NB4 (cell line): ENCODE measurements around the gene DHCR7.

ENCODE experiments used
- POLR2A ChIP-seq: IDR thresholded peaks from 2 replicates; pipeline ENCODE4 v1.6.1; 2011; ENCODE audit warnings: mild to moderate bottlenecking; ENCODE audit not compliant: insufficient read length; ENCODE audit errors: extremely low read depth
- TF ChIP-seq, protein P1 (sequence below): IDR thresholded peaks from one replicate; pipeline ENCODE4 v1.5.1; 2012; ENCODE audit warnings: low read depth, low read length

DNA sequence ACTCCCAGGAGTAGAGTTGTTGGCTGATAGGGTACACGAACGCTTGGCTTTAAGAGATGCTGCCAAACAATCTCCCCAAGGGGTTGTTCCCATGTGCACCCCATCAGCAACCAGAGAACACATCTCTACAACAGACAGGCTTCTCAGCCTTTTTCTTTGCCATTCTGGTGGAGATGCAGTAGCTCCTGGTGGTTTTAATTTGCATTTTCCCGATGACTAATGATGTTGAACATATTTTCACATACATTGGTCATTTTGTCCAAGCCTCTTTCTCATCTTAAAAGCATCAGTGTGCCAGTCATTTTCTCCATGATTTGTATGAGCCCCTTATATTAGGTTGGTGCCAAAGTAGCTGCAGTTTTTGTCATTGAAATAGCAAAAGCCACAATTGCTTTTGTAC is 21.8 kb downstream of the DHCR7 start:
- TF ChIP-seq POLR2A: no peak
- TF ChIP-seq, protein P1, sequence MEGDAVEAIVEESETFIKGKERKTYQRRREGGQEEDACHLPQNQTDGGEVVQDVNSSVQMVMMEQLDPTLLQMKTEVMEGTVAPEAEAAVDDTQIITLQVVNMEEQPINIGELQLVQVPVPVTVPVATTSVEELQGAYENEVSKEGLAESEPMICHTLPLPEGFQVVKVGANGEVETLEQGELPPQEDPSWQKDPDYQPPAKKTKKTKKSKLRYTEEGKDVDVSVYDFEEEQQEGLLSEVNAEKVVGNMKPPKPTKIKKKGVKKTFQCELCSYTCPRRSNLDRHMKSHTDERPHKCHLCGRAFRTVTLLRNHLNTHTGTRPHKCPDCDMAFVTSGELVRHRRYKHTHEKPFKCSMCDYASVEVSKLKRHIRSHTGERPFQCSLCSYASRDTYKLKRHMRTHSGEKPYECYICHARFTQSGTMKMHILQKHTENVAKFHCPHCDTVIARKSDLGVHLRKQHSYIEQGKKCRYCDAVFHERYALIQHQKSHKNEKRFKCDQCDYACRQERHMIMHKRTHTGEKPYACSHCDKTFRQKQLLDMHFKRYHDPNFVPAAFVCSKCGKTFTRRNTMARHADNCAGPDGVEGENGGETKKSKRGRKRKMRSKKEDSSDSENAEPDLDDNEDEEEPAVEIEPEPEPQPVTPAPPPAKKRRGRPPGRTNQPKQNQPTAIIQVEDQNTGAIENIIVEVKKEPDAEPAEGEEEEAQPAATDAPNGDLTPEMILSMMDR: no peak
